Kidney (tissue), 14 donors: ENCODE data around the gene MEN1. TPM values are rescaled to one million over a fixed set of nuclear protein-coding genes. Genes with fewer than 3 reads are reported as not detected.

Source experiments
- DNase-seq, 5 donors: peaks; one replicate each; pipeline ENCODE4 v3.0.0-alpha.2; 2013 to 2020
- FAIRE-seq: peaks from 2 replicates; lab custom pipeline; 2012; peaks lifted over from hg19 to GRCh38; lab: Jason Lieb, UNC
- H3K27ac ChIP-seq, 2 donors: one replicate each; pipeline ENCODE4 v1.7.0; 2013; ENCODE audit warnings: low read depth in 2 of 2, low read length in 2 of 2, inconsistent platforms in 1 of 2
- H3K27me3 ChIP-seq: one replicate; pipeline ENCODE4 v1.7.1; 2013; ENCODE audit warnings: low read length, inconsistent platforms; ENCODE audit not compliant: control insufficient read depth, insufficient read depth
- H3K36me3 ChIP-seq, 3 donors: one replicate each; pipeline versions ENCODE4 v1.7.0 to v1.7.1; 2013; ENCODE audit warnings: low read length in 3 of 3, control low read depth in 1 of 3, inconsistent platforms in 1 of 3; ENCODE audit not compliant: insufficient read depth in 3 of 3, control insufficient read depth in 2 of 3
- H3K4me1 ChIP-seq, 3 donors: one replicate each; pipeline versions ENCODE4 v1.7.0 to v1.7.1; 2013; ENCODE audit warnings: low read length in 3 of 3, inconsistent platforms in 1 of 3, low read depth in 1 of 3; ENCODE audit not compliant: control insufficient read depth in 2 of 3, insufficient read depth in 2 of 3
- H3K4me3 ChIP-seq, 3 donors: one replicate each; pipeline versions ENCODE4 v1.7.0 to v1.8.1; 2013; ENCODE audit warnings: low read length in 3 of 3, control low read depth in 1 of 3, inconsistent platforms in 1 of 3
- H3K9ac ChIP-seq, 3 donors: one replicate each; pipeline versions ENCODE4 v1.7.0 to v1.7.1; 2013; ENCODE audit warnings: low read length in 3 of 3, control low read depth in 1 of 3, inconsistent platforms in 1 of 3
- H3K9me3 ChIP-seq, 3 donors: one replicate each; pipeline versions ENCODE4 v1.7.0 to v1.7.1; 2013; ENCODE audit warnings: low read length in 3 of 3, control low read depth in 1 of 3, inconsistent platforms in 1 of 3; ENCODE audit not compliant: control insufficient read depth in 2 of 3, insufficient read depth in 1 of 3
- CTCF ChIP-seq: IDR thresholded peaks from 3 replicates; pipeline ENCODE4 v1.5.1; 2012; ENCODE audit warnings: mild to moderate bottlenecking, moderate library complexity, borderline replicate concordance; ENCODE audit not compliant: insufficient read depth; ENCODE audit errors: extremely low read depth
- intact Hi-C: fragments of 100-400 bp; cut with DNase I; formaldehyde crosslinking; loops from one replicate; pipeline ENCODE4 v1.11.1; 2022
- polyA plus RNA-seq: library from polyadenylated mRNA; stranded (reverse); fragments of 350-450 nt; fragmentation: Illumina TruSeq; extraction: RNeasy Lipid Tissue Mini Kit (QIAGEN cat#74804); gene quantifications from one replicate; pipeline ENCODE4 v1.2.3, GENCODE V29; 2014; ENCODE audit warnings: low read depth, low replicate concordance; ENCODE audit not compliant: insufficient read depth
- total RNA-seq: library from RNA; stranded (reverse); fragmentation: NEBNext Ultra II Directional; extraction: Animal tissue kit (Norgen Biotek cat#: 25700); gene quantifications from one replicate; pipeline ENCODE4 v1.2.1, GENCODE V29; 2021
- donor health status: control.
- donor health status: control.
- donor health status: control.
- donor health status: control.
- donor health status: control.
- donor health status: DM: yes; HTN: yes; CAD: no.
- donor health status: Normal renal cell carcinoma (clear cell type).

Gene MEN1
- total and polyA plus RNA-seq, 2 donors from 2014 or later = 20.9 to 24.0 TPM

DNA sequence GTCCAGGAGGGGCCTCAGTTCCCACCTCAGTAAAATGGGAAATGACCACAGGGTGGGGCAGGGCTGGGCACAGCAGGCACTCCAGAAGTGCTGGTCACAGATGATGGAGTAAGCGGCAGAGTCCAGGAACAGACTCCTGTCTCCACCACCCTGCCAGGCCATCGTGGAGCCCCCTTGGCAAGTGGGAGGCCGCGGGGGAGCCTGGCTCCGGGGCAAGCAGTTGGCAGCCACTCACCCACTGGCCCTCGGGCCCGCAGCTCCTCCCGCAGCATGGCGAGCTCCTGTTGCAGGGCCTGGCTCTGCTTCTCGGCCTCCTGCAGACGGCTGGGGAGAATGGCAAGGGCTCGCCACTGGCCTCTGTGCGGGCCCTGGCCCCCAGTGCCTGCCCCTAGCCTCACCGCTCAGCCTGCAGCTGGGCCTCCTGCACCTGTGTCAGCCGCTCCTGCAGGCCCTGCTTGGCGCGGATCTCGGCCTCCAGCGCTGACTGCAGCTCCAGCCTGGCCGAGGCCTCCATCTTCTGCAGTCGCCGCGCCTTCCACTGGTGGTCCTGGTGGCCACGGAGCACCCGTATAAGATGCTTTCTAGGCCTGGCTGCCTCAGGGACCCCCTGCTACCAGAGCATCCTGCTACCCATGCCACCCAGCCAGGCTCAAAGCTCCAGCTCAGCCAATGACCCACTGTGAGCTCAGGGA, 23.8 kb upstream of the MEN1 start:
- TF ChIP-seq CTCF = no peak
- no peaks in the 10 kb centered on the region for H3K9me3 ChIP-seq
- no peak overlapping the region for H3K27ac ChIP-seq
- H3K9ac ChIP-seq = no peak overlapping the region
- no peak overlapping the region for H3K4me3 ChIP-seq
- intact Hi-C loops = no loop called here
- peaks cover 0 to 3% (median 0%) of the 10 kb centered on the region in 3 donors for H3K36me3 ChIP-seq
- FAIRE-seq = no peak
- no peak for DNase-seq
- no peaks in the 10 kb centered on the region for H3K27me3 ChIP-seq
- H3K4me1 ChIP-seq = no peaks in the 10 kb centered on the region

- no peak overlapping the region for H3K9ac ChIP-seq
- FAIRE-seq = no peak
- H3K36me3 ChIP-seq = peaks cover 0 to 3% (median 0%) of the 10 kb centered on the region in 3 donors
- DNase-seq = no peak
- no peaks in the 10 kb centered on the region for H3K27me3 ChIP-seq
- H3K27ac ChIP-seq = no peak overlapping the region
- H3K9me3 ChIP-seq = no peaks in the 10 kb centered on the region
- H3K4me3 ChIP-seq = no peak overlapping the region
- intact Hi-C loops = no loop called here
- no peak for TF ChIP-seq CTCF
- H3K4me1 ChIP-seq = no peaks in the 10 kb centered on the region
Observed at GRCh38 chr11:64833509-64833908, 23.2 kb upstream of the MEN1 start.

DNA sequence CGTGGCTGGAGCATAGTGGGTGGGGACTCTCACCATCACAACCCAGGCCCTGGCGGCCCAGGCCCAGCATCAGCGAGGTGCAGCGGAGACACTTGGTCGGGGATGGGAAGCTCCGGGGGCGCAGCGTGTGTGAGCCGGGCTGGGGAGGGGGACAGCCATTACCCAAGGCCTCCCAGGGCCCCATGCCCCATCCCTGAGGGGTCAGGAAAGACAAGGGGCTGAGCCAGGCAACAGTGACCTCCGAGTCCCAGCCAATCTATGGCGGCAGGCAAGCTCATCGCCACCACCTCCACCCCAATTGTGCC, 22.8 kb upstream of the MEN1 start:
- Histone ChIP-seq H3K9me3 (no peaks in the 10 kb centered on the region), H3K27me3 (no peaks in the 10 kb centered on the region), H3K9ac (no peak overlapping the region), H3K4me3 (no peak overlapping the region), H3K4me1 (no peaks in the 10 kb centered on the region), H3K36me3 (peaks cover 0 to 3% (median 0%) of the 10 kb centered on the region in 3 donors), H3K27ac (no peak overlapping the region)
- DNase-seq = no peak
- no peak for FAIRE-seq
- TF ChIP-seq CTCF = no peak
- intact Hi-C loops = no loop called here
